Measurements from ENCODE around the gene LUC7L3.
"Not testable (repeated sequence)": the region's sequence is repeated elsewhere in the genome, so short reads cannot be mapped to it uniquely, and the experiment has no call there.

Gene LUC7L3

GRCh38 chr17:50710025-50710424 is 9.4 kb upstream of the LUC7L3 start:
- FAIRE-seq (no peak), DNase-seq (ENCODE audit: insufficient read length, low spot score) (no peak)
- TF ChIP-seq POLR2A (IDR thresholded peaks at IDR 0.05; ENCODE audit: low read depth, low read length), result no peak

GRCh38 chr17:50710650-50711049 is 8.8 kb upstream of the LUC7L3 start:
- FAIRE-seq (no peak), DNase-seq (ENCODE audit: insufficient read length, low spot score) (no peak)
- TF ChIP-seq POLR2A (IDR thresholded peaks at IDR 0.05; ENCODE audit: low read depth, low read length), result no peak

GRCh38 chr17:50712641-50713040 is 6.8 kb upstream of the LUC7L3 start:
- no peak for DNase-seq (ENCODE audit: insufficient read length, low spot score)
- no peak for FAIRE-seq
- TF ChIP-seq POLR2A (IDR thresholded peaks at IDR 0.05; ENCODE audit: low read depth, low read length), result no peak

DNA sequence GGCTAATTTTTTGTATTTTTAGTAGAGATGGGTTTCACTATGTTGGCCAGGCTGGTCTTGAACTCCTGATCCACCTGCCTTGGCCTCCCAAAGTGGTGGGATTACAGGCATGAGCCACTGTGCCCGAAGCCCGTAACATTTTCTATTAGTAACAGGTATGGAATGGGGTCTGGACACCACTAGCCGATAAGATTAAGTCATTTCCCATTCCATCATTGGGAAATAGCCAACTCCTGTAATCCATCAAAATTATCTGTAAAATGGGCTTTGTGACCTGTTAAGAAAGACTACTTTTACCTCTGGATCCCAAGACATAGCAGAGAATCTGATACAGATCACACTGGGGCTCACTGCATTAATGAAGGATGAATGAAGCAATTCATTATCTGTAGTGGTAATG is 3.9 kb upstream of the LUC7L3 start:
- FAIRE-seq, result no peak
- DNase-seq (ENCODE audit: insufficient read length, low spot score), result no peak
- no peak for TF ChIP-seq POLR2A (IDR thresholded peaks at IDR 0.05; ENCODE audit: low read depth, low read length)

DNA sequence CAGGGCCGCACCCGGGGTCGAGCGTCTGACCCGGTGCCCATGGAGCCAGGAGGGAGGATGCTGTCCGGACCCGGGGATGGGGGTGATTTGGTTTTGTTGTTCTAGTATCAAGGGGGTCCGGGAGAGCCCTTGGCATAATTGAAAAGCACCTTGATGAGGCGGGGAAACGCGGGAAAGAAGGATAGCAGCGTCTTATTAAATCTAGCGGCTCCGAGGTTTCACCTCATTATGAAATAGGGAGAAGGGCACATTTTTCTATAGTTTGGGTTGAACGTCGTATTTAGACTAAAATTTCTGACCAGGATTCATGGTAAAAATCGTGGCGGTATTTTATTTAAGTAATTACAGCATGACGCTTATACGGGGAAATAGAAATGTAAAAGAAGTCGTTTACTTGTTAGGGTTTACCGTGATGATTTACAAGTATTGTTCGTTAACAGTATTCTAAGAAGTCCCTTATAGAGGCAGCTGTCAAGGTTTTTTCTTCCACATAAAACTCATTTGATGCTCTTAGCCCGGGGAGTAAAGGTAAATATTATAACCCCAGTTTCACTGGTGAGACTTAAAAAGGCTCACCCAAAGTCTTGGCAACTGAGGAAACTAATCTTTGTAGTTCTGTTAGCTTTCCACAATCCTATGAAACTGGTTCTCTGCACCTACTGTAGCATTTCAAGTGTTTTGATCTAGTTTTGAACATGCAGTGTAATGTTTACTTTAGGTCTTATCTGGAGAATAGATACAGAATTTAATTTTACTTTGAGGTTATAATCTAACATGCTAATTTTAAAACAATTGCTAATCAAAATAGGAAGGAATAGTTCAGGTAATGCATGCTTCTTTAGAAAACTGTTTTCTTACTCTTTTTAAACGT is 756 bp downstream of the LUC7L3 start:
- DNase-seq (ENCODE audit: insufficient read length, low spot score) (no peak), FAIRE-seq (no peak)
- TF ChIP-seq POLR2A (IDR thresholded peaks at IDR 0.05; ENCODE audit: low read depth, low read length), result no peak

- no peak for TF ChIP-seq POLR2A (IDR thresholded peaks at IDR 0.05; ENCODE audit: low read depth, low read length)
- FAIRE-seq, result no peak
- no peak for DNase-seq (ENCODE audit: insufficient read length, low spot score)
These were observed 2.0 kb downstream of the LUC7L3 start for GRCh38 chr17:50721194-50722010.

DNA sequence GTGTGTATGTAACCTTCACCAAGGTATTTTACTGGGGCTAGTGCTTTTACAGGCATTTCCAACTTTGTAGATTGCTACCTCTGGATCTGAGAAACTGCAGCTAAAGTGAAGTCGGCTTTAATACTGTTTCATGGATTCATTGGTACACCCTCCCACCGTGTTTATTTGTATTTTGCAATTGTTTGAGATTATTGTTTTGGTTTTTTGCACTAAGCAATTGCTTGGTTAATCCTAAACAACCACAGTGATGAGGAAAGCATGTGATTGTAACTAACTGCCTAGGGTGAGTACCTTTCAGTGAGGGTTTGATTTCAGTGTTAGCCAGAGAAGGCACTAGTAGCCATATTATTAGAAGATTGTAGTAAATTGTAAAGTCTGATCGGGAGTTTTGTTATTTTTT is 3.3 kb downstream of the LUC7L3 start:
- FAIRE-seq, result no peak
- no peak for TF ChIP-seq POLR2A (IDR thresholded peaks at IDR 0.05; ENCODE audit: low read depth, low read length)
- DNase-seq (ENCODE audit: insufficient read length, low spot score), result no peak

- not testable (repeated sequence) for FAIRE-seq; DNase-seq (ENCODE audit: insufficient read length, low spot score)
These were observed 5.2 kb downstream of the LUC7L3 start for GRCh38 chr17:50724622-50725021.

DNA sequence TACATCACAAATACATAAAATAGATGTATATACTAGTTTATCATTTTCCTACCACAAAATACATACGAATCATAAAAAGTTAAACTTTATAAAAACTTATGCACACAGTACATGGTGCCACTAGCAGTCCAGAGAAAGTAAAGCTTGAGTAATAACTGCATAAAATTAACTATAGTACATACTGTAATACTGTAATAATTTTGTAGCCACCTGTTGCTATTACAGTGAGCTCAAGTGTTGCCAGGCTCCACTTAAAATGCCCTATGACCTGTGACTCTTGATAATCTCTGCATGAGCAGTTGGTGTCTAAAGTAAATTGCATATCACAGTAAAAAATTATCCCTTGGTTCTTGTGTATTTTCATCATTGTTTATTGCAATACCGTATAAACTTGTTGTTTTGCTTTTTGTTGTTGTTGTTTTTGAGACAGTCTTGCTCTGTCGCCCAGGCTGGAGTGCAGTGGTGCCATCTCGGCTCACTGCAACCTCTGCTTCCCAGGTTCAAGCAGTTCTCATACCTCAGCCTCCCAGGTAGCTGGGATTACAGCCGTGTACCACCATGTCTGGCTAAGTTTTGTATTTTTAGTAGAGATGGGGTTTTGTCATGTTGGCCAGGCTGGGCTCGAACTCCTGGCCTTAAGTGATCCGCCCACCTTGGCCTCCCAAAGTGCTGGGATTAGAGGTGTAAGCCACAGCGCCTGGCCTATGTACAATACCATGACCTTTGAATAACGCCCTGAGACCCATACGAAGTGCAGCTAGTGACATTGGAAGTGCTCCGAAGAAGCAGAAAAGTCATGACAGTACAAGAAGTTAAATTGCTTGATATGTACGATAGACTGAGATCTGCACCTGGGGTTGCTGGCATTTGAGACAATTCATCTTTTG is 6.6 kb downstream of the LUC7L3 start:
- TF ChIP-seq POLR2A (IDR thresholded peaks at IDR 0.05; ENCODE audit: low read depth, low read length), result no peak
- FAIRE-seq (no peak), DNase-seq (ENCODE audit: insufficient read length, low spot score) (no peak)

GRCh38 chr17:50728112-50728429 is 8.7 kb downstream of the LUC7L3 start:
- TF ChIP-seq POLR2A (IDR thresholded peaks at IDR 0.05; ENCODE audit: low read depth, low read length), result no peak
- FAIRE-seq, result no peak

DNA sequence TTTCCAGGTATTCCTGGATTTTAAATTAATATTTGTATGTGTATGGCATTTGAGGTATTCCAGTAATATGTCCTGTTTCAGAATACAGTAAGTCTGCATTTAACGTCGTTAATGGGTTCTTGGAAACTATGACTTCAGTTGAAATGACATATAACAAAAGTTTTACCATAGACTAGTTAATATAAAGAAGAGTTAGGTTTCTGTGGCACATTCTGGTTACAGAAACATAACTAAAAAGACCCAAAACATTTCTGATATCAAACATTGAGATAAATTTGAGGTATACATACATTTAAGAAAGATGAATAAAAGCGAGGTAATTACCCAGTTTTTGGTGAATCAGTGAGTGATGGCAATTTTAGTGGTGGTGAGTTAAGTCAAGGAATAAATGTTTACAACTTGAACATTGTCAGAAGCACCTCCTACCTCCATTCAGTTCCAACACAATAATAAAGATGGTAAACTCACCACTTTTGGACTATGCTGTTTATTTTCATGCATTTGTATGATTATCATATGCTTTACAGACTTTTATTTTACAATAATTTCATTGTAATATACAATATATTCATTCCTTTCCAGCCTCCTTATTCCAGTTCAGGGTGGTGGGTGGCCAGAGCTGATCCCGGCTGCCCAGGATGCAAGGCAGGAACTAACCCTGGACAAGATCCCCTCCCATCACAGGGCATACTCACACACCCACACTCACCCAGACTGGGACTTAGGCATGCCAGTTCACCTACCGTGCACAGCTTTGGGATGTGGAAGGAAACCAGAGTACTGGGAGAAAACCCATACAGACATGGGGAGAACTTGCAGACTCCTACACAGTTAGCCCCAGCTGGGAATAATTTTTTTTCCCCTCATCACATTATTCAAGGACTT is 9.7 kb downstream of the LUC7L3 start:
- TF ChIP-seq POLR2A (IDR thresholded peaks at IDR 0.05; ENCODE audit: low read depth, low read length), result no peak
- FAIRE-seq (no peak), DNase-seq (ENCODE audit: insufficient read length, low spot score) (no peak)

More at GRCh38 chr17:50728112-50728429, 8.7 kb downstream of the LUC7L3 start:
- DNase-seq (ENCODE audit: insufficient read length, low spot score), result no peak

- FAIRE-seq (no peak), DNase-seq (ENCODE audit: insufficient read length, low spot score) (no peak)
- no peak for TF ChIP-seq POLR2A (IDR thresholded peaks at IDR 0.05; ENCODE audit: low read depth, low read length)
These were observed 12.4 kb downstream of the LUC7L3 start for GRCh38 chr17:50731575-50732460.
